NCI-H2171 treated with DMSO at 0.1 percent for 48 hours (cell line): ENCODE results near the gene PFKL.
"Not testable (repeated sequence)": the region's sequence is repeated elsewhere in the genome, so short reads cannot be mapped to it uniquely, and the experiment has no call there.

Source experiments
- DNase-seq: peaks from one replicate; lab custom pipeline; 2025; lab: John Stamatoyannopoulos, UW

Gene PFKL

DNA sequence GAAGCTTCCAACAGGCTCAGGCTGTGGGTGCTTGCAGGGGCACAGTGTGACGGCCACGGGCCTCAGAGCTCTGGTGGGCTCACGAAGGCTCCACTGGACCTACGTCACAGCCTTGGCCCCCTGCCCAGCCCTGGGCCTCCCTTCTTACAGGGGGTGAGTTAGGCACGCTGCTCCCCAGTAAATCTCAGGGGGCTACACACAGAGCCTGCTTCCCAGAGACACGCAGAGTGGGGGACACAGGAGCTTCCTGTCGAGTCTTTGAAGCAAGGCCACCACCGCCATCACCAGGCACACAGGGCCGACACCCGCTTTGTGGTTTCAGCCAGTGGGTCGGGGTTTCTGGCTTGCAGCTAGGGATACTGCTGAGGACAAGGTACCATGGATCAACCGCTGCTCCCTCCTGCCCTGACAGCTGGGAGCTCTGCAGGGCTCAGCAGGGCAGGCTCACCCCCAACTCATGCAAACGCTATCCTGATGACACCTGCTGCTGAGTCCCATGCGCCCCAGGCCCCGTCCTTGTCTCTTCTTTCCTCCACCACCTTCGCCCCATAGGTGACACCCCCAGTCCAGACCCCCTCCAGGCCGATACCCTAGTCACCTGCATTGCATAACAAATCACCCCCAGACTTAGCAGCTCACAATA is 44.8 kb downstream of the PFKL start:
- DNase-seq = no peak

- no peak for DNase-seq
These were observed 45.6 kb downstream of the PFKL start for GRCh38 chr21:44345495-44345894.

DNA sequence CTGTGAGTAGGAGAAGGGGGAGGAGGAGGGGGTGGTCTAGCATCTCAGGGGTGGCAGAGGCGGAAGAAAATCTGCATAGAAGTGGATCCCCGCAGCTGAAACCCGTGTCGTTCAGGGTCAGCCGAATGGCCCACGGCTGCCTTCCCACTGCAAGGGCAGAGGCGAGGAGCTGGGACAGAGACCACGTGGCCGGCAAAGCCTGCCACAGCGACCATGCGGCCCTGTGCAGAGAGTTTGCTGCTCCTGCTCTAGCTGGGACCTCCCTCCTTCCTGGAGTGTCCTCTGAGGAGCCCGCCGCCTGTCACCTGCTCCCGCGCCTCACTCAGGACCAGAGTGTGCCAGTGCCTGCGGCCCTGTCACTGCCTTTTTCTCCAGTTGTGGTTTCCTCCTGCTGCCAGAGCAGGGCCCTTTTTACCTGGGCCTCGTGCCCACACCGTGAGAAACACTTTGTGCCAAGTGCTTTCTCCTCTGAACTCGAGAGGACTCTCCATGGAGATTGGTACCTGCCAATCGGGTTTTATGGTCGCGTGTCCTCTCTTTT is 48.1 kb downstream of the PFKL start:
- DNase-seq = no peak

GRCh38 chr21:44348861-44349260 is 49.0 kb downstream of the PFKL start:
- DNase-seq = no peak

DNA sequence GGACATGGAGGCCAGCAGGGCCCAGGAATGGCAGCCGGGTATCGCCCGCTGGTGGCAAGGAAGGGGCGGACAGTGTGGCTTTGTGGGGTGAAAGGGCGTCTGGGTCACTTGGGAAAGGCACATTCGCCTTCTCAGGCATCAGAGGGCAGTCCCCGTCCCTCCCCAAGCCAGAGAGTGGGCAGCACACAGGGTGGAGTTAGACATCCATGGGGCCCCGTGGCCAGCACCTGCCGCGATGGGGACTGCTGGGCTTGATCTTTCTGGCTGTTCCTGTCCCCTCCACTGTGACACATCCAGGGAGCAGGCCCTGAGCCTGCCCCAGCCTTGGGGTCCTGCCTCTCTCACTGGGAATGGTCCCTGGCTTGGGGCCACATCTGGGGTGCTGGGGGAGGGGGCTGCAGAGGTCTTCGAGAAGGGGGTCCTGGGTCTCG is 49.6 kb downstream of the PFKL start:
- DNase-seq = no peak

- no peak for DNase-seq
These were observed 50.3 kb downstream of the PFKL start for GRCh38 chr21:44349847-44350772.

- no peak for DNase-seq
These were observed 51.1 kb downstream of the PFKL start for GRCh38 chr21:44350773-44351481.

DNA sequence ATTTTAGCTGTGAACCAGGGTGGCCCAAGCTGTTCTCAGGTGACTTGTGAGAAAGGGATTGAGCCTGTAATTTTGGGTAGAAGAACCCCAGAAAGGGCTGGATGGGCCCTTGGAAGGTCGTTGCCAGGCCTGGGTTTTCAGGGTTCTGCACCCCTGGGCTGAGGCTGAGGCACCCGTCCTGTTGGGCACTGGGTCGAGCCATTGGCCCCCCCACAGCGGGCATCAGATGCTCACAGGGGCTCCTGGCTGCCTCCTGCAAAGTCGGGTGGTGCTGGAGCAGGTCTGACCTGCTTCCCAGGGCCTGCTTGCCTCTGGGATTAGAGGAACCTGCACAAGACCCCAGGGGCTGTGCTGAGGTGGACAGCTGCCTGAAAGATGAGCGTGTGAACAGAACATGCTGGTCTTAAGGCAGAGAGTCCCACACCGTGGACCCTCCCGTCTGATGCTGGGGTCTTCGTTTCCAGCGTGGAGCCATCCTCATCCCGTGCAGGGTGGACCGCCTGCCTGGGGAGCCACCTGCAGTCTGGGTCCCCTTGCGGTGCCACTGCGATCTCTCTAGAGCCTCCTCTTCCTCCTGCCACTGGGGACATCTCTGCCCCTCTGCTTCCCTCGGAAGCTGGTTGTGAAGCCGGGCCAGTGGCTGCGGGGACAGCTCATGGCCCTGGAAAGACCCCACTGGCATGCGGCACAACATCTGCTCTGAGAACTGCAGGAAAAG is 51.8 kb downstream of the PFKL start:
- no peak for DNase-seq

- DNase-seq = no peak
These were observed 52.5 kb downstream of the PFKL start for GRCh38 chr21:44352253-44352860.

GRCh38 chr21:44353191-44353970 is 53.5 kb downstream of the PFKL start, which contains the start of gene TRPM2:
Gene TRPM2 (plus strand): TSS chr21:44353621. CDS start chr21:44353701, 80 bp downstream.
- peak; percentile 48 for DNase-seq

DNA sequence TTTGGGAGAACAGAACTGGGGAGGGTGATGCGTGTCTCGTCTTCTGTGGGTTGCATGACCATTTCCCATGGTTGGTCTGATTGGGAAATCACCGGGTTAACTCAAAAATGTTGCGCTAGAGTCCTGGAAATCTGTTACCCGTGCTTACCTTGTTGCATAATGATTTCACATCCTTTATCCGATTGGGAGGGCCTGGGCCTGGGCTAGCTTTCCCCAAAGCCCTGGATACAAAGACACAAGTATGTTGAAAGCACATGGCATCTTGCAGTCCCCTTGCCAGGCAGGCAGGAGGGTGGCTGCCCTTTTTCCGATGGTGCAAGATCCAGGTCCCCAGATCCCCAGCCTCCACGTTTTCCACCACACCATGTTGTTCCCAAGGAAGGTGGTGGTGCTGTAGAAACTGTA is 54.1 kb downstream of the PFKL start:
- no peak for DNase-seq

GRCh38 chr21:44354775-44355771 is 55.2 kb downstream of the PFKL start:
- no peak for DNase-seq

GRCh38 chr21:44356160-44356559 is 56.3 kb downstream of the PFKL start:
- DNase-seq = no peak

- no peak for DNase-seq
These were observed 56.8 kb downstream of the PFKL start for GRCh38 chr21:44356636-44357035.

GRCh38 chr21:44357064-44357837 is 57.4 kb downstream of the PFKL start:
- no peak for DNase-seq

DNA sequence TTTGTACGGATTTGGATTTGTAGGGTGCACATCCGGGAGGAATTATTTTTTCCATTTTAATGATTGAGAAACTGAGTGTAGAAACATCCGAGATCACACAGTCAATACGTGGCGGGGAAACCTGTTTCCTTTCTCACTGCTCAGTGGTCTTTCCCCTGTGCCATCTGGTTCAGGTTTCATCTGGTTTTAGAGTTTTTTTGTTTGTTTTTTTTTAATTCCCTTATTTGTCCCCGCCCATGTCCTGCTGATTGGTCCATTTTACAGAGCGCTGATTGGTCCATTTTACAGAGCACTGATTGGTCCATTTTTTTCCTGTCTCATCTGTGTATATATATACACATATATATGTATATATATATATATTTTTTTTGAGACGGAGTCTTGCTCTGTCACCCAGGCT is 59.5 kb downstream of the PFKL start:
- peak; percentile 49 for DNase-seq

- DNase-seq = no peak
These were observed 60.3 kb downstream of the PFKL start for GRCh38 chr21:44360159-44360558.

DNA sequence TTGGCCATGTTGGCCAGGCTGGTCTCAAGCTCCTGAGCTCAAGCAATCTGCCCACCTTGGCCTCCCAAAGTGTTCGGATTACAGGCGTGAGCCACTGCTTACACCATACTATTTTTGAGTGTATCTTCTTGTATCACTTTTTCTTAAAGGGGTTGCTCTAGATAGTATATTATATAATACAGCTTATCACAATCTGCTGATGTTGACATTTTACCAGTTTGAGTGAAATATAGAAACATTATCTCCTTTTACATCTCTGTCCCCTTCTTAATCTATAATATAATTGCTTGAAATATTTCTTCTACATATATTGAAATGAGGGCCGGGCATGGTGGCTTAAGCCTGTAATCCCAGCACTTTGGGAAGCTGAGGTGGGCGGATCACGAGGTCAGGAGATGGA is 62.0 kb downstream of the PFKL start:
- DNase-seq = not testable (repeated sequence)
